ENCODE data around the gene EFCAB6.

DNA sequence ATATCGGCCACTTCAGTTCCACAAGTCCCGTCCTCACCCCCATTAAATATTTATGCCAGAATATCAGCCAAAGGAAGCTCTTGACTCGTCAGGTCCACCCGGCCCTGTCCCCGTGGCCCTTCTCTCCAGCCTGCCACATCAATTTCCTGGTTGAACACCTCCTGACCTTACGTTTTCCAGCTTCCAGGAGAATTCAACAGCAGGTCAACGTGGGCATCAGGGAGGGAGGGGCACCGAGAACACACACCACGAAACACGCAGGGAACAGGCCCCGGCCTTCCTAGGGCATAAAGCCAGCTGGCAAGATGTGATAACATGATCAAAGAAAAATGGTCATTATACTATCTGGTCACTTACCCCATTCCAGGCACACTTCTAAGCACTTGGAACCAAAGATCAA is 34.9 kb upstream of the EFCAB6 start:
- TF ChIP-seq, protein P1, sequence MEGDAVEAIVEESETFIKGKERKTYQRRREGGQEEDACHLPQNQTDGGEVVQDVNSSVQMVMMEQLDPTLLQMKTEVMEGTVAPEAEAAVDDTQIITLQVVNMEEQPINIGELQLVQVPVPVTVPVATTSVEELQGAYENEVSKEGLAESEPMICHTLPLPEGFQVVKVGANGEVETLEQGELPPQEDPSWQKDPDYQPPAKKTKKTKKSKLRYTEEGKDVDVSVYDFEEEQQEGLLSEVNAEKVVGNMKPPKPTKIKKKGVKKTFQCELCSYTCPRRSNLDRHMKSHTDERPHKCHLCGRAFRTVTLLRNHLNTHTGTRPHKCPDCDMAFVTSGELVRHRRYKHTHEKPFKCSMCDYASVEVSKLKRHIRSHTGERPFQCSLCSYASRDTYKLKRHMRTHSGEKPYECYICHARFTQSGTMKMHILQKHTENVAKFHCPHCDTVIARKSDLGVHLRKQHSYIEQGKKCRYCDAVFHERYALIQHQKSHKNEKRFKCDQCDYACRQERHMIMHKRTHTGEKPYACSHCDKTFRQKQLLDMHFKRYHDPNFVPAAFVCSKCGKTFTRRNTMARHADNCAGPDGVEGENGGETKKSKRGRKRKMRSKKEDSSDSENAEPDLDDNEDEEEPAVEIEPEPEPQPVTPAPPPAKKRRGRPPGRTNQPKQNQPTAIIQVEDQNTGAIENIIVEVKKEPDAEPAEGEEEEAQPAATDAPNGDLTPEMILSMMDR (IDR thresholded peaks at IDR 0.05) = no peak
- no peak for TF ChIP-seq POLR2A (IDR thresholded peaks at IDR 0.05)
